H1 (cell line): Measurements from ENCODE around the gene BABAM2. TPM values are rescaled to one million over a fixed set of nuclear protein-coding genes. Genes with fewer than 3 reads are reported as not detected.

ENCODE experiments used
- ATF2 ChIP-seq: IDR thresholded peaks from 2 replicates; pipeline ENCODE4 v1.6.1; 2012; ENCODE audit warnings: low read length, inconsistent platforms
- CEBPB ChIP-seq: IDR thresholded peaks from 2 replicates; pipeline ENCODE4 v1.6.1; 2012; ENCODE audit warnings: low read depth, low read length
- CTCF ChIP-seq, 3 experiments: IDR thresholded peaks; 1 replicate in 2 of 3; 2 replicates in 1 of 3; pipeline versions ENCODE4 v1.5.1 to v1.6.1; 2011; ENCODE audit warnings: low read length in 3 of 3, mild to moderate bottlenecking in 3 of 3, inconsistent platforms in 2 of 3, low read depth in 1 of 3, moderate library complexity in 1 of 3; ENCODE audit not compliant: insufficient read depth in 1 of 3; ENCODE audit errors: control extremely low read depth in 1 of 3
- FOSL1 ChIP-seq: IDR thresholded peaks from 2 replicates; pipeline ENCODE4 v1.6.1; 2011; ENCODE audit warnings: mild to moderate bottlenecking, low read depth, low read length, moderate library complexity; ENCODE audit not compliant: insufficient read depth
- HDAC2 ChIP-seq, 2 experiments: fragments of 300-600 bp in 1 of 2; sonication (generic) in 1 of 2; IDR thresholded peaks; 2 replicates each; pipeline ENCODE4 v1.6.1; 2011 to 2012; ENCODE audit warnings: low read depth in 2 of 2, low read length in 2 of 2, mild to moderate bottlenecking in 2 of 2, moderate library complexity in 2 of 2, borderline replicate concordance in 1 of 2, inconsistent platforms in 1 of 2
- KDM4A ChIP-seq: IDR thresholded peaks from one replicate; pipeline ENCODE4 v1.7.1; 2012; ENCODE audit warnings: low read depth, mild to moderate bottlenecking, moderate library complexity, low read length, inconsistent platforms; ENCODE audit not compliant: severe bottlenecking
- POLR2A ChIP-seq, 2 experiments: IDR thresholded peaks; 1 replicate in 1 of 2; 2 replicates in 1 of 2; pipeline ENCODE4 v1.6.1; 2011; ENCODE audit warnings: low read depth in 2 of 2, low read length in 2 of 2, mild to moderate bottlenecking in 2 of 2; ENCODE audit errors: control extremely low read depth in 1 of 2
- POLR2AphosphoS5 ChIP-seq: IDR thresholded peaks from 2 replicates; pipeline ENCODE4 v1.6.1; 2011; ENCODE audit warnings: low read depth, low read length
- RXRA ChIP-seq: IDR thresholded peaks from 2 replicates; pipeline ENCODE4 v1.6.1; 2011; ENCODE audit warnings: low read depth, mild to moderate bottlenecking, low read length, moderate library complexity; ENCODE audit not compliant: insufficient read depth
- SAP30 ChIP-seq: fragments of 300-600 bp; sonication (generic); IDR thresholded peaks from 2 replicates; pipeline ENCODE4 v1.7.1; 2012; ENCODE audit warnings: low read length, moderate library complexity, mild to moderate bottlenecking, inconsistent platforms; ENCODE audit not compliant: insufficient read depth, insufficient replicate concordance
- SIN3A ChIP-seq, 2 experiments: IDR thresholded peaks in 1 of 2; conservative IDR thresholded peaks in 1 of 2; 2 replicates each; pipeline ENCODE4 v1.6.1; 2011 to 2012; ENCODE audit warnings: low read length in 2 of 2, improper control_type of control experiment in 1 of 2, low read depth in 1 of 2, mild to moderate bottlenecking in 1 of 2
- SP1 ChIP-seq: IDR thresholded peaks from 2 replicates; pipeline ENCODE4 v1.6.1; 2011; ENCODE audit warnings: low read depth, low read length
- SP2 ChIP-seq: IDR thresholded peaks from 2 replicates; pipeline ENCODE4 v1.6.1; 2012; ENCODE audit warnings: mild to moderate bottlenecking, low read length, inconsistent platforms
- SP4 ChIP-seq: IDR thresholded peaks from 2 replicates; pipeline ENCODE4 v1.6.1; 2012; ENCODE audit warnings: low read length, inconsistent platforms
- TAF1 ChIP-seq: IDR thresholded peaks from 2 replicates; pipeline ENCODE4 v1.6.1; 2011; ENCODE audit warnings: mild to moderate bottlenecking, low read depth, low read length
- TAF7 ChIP-seq: optimal IDR thresholded peaks from 2 replicates; pipeline ENCODE3; 2011; ENCODE audit warnings: low read depth, mild to moderate bottlenecking, inconsistent platforms, low read length, moderate library complexity, borderline replicate concordance
- TEAD4 ChIP-seq: IDR thresholded peaks from 2 replicates; pipeline ENCODE4 v1.6.1; 2012; ENCODE audit warnings: low read depth, low read length, inconsistent platforms, mixed read lengths
- YY1 ChIP-seq: IDR thresholded peaks from 2 replicates; pipeline ENCODE4 v1.6.1; 2011; ENCODE audit warnings: low read depth, mild to moderate bottlenecking, low read length
- polyA plus RNA-seq, 7 experiments: library from polyadenylated mRNA; depleted of rRNA in 3 of 7; stranded (reverse) in 5 of 7; unstranded in 2 of 7; fragments of >200 nt in 5 of 7; fragments of 200-250 nt in 2 of 7; gene quantifications; 1 replicate in 5 of 7; 2 replicates in 1 of 7; 4 replicates in 1 of 7; pipeline versions ENCODE4 v1.2.1 to v1.2.3, GENCODE V29; 2011 to 2013; ENCODE audit warnings: missing spikeins in 2 of 7, mixed read lengths in 2 of 7
- total RNA-seq: library from RNA; stranded (reverse); fragmentation: NEBNext Ultra II Directional; extraction: Animal tissue kit (Norgen Biotek cat#: 25700); gene quantifications from 2 replicates; pipeline ENCODE4 v1.2.1, GENCODE V29; 2021
- TF ChIP-seq, protein P1 (sequence below): IDR thresholded peaks from 2 replicates; pipeline ENCODE4 v1.6.1; 2012; ENCODE audit warnings: inconsistent platforms

BABAM2 gene
- total and polyA plus RNA-seq, 2 of the 8 experiments (the other 6 are each of a cell fraction or from before 2014, with no cell fraction given): 15.8 to 20.9 TPM

DNA sequence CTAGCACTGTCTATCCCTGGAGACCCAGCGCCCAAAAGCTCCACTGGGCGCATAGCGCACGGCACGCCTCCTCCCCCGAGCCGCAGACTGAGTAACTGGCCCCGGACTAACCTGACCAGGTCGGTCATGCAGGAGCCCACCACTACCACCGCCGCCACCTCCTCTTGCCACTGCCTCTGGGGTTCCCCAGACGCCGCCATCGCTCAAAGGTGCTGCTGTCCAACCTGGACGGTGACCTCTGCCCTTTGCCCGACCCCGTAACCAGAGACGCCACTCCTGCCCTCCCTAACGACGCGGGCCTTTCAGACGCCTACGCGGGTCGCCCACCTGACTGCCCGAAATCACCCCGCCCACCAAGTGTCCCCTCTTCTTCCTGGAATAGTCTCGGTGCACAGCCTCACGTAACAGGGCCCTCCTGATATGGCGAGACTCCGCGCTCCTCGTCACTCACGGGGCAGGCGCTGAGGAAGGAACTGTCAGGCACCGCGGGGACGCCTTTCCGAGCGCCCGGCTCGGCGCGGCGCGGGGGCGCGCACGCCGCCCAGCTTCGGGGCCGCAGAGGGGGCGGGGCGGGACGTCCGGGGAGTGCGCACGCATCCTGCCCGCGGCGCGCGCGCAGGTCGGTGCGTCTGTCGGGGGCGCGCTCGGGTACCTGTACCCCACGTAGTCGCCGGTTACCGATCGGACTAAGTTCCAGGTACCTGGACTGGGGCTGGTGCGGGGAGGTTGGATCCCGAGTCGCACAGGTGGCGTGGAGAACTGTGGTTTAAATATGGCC lies at the start of gene BABAM2, which contains the start of gene RBKS (continued):
- TF ChIP-seq CTCF (IDR thresholded peaks at IDR 0.05; ENCODE audit: control extremely low read depth in 1 of 3, insufficient read depth in 1 of 3, low read depth in 1 of 3, low read length in 3 of 3): peak in 1 of 3 experiments; percentile 12; a peak in 1 of 4 replicates
- TF ChIP-seq SP4: peak; percentile 99
- TF ChIP-seq YY1: peak; percentile 68; the same call in 1 of the 2 replicates
- TF ChIP-seq, protein P1, sequence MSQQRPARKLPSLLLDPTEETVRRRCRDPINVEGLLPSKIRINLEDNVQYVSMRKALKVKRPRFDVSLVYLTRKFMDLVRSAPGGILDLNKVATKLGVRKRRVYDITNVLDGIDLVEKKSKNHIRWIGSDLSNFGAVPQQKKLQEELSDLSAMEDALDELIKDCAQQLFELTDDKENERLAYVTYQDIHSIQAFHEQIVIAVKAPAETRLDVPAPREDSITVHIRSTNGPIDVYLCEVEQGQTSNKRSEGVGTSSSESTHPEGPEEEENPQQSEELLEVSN: no peak
- peak; percentile 99 for TF ChIP-seq RXRA
- TF ChIP-seq POLR2A (IDR thresholded peaks at IDR 0.05; ENCODE audit: control extremely low read depth in 1 of 2, low read depth in 2 of 2, low read length in 2 of 2): peak; percentile 80 to 90; a peak in 2 of 3 replicates
- TF ChIP-seq FOSL1: no peak
- TF ChIP-seq POLR2AphosphoS5: peak; percentile 66
- TF ChIP-seq TAF7: peak; percentile 62
- peak; percentile 99 for TF ChIP-seq SAP30
- TF ChIP-seq ATF2: peak; percentile 43; the same call in 1 of the 2 replicates
- peak; percentile 76 for TF ChIP-seq KDM4A
- TF ChIP-seq TAF1: peak; percentile 72
- no peak for TF ChIP-seq TEAD4
- no peak for TF ChIP-seq SP2
- peak; percentile 5 to 68; a peak in 2 of 4 replicates for TF ChIP-seq HDAC2 (IDR thresholded peaks at IDR 0.05; ENCODE audit: borderline replicate concordance in 1 of 2, low read depth in 2 of 2, low read length in 2 of 2)
- TF ChIP-seq SIN3A (conservative IDR thresholded peaks at IDR 0.05 in 1 of 2, IDR thresholded peaks at IDR 0.05 in 1 of 2; ENCODE audit: low read depth in 1 of 2, low read length in 2 of 2): peak; percentile 97 to 98
- peak; percentile 17; the same call in 1 of the 2 replicates for TF ChIP-seq SP1
- no peak for TF ChIP-seq CEBPB
